GM18951 (cell line): Measurements from ENCODE around the gene DIPK1A.

Source experiments
- POLR2A ChIP-seq: IDR thresholded peaks from 4 replicates; pipeline ENCODE4 v1.6.1; 2011; ENCODE audit warnings: mild to moderate bottlenecking; ENCODE audit not compliant: insufficient read length, insufficient read depth; ENCODE audit errors: extremely low read depth
- in situ Hi-C: fragments of 300-500 bp; cut with MboI; formaldehyde crosslinking; loops from one replicate; pipeline ENCODE4 v1.12.0; 2022; ENCODE audit warnings: low sequenced_read_pairs, mixed read lengths, inconsistent platforms; ENCODE audit not compliant: unreplicated experiment

Gene DIPK1A

DNA sequence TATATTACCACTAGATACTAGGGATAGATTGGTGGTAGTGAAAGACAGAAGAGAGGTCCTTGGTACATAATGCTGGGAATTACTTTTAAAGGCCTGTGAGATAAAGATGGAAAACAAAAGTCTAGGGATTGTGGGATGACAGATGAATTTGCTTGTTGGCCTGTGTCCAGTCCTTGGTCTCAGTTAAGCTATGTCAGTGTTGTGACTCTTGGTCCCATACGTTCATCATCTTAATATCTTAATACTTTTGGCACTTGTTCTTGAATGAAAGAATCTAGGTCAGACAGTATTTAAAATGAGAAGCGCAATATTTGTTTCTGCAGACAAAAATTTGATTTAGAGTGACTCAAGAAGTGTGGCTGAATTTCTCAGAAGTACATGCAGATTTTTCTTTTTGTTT lies 121.8 kb downstream of the DIPK1A start:
- no peak for TF ChIP-seq POLR2A
- in situ Hi-C loops: no loop called here

DNA sequence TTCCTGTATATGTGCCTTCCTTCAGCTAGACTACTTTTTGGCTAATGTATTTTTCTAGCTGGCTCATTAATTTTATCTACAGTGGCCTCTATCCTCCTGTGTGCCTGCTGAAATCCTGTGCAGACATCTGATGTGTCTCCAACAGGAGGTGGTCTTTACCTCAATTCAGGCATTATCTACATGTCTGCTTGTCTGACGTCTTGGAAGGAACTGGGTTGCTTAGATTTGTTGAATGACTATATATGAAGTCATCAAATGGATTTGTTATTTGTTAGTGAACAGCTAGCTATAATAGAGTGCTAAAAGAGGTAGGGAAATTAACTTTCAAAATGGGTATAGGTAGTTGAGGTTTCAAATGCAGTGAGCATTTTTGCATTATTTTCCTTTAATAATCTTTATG lies 122.7 kb downstream of the DIPK1A start:
- in situ Hi-C loops: no loop called here

DNA sequence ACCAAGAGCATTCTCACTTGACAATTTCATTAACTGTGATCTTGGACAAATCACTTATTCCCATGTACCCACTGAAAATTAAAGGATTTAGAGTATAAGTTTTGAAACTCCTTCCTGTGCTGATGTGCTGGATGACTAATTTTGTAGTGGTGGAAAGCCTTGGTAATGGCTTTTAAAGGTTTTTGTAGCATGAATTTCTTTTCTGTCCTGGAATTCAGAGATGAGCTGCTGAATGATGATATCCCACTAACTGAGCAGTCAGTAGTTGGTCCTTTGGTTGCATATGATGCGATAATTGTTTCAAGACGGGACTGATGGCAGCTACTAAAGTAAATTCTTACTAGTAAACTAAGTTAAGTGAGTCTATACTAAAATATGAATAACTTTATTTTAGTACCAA lies 124.2 kb downstream of the DIPK1A start:
- in situ Hi-C loops: no loop called here
- TF ChIP-seq POLR2A: no peak

More for the DNA sequence above, 122.7 kb downstream of the DIPK1A start:
- TF ChIP-seq POLR2A: no peak

DNA sequence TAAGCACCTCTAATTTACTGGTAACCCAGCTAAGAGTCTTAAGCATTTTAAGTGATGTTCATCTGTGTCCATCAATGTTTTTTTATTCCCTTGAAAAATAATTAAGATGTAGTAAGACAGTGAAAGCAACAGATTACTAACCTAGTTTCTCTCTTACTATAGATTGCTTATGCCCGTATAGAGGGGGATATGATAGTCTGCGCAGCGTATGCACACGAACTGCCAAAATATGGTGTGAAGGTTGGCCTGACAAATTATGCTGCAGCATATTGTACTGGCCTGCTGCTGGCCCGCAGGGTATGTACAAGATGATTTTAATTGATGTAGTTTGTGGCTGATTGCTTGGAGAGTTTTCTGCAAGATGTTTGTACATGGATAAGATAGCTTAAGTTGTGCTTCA lies 126.6 kb downstream of the DIPK1A start:
- no peak for TF ChIP-seq POLR2A
- in situ Hi-C loops: no loop called here

DNA sequence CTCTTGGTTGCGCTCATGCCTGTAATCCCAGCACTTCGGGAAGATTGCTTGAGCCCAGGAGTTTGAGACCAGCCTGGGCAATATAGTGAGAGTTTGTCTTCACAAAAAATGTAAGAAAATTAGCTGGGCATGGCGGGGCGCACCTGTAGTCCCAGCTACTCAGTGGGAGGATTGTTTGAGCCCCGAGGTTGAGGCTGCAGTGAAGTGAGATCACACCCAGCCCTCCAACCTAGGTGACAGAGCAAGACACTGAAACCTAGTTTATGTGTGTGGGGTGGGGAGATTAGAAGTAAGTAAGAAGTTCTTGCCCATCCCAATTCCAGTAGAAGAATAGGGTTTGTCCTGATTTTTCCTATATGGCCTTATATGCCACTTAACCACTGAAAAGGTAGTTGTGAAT lies 127.4 kb downstream of the DIPK1A start:
- in situ Hi-C loops: no loop called here
- no peak for TF ChIP-seq POLR2A

DNA sequence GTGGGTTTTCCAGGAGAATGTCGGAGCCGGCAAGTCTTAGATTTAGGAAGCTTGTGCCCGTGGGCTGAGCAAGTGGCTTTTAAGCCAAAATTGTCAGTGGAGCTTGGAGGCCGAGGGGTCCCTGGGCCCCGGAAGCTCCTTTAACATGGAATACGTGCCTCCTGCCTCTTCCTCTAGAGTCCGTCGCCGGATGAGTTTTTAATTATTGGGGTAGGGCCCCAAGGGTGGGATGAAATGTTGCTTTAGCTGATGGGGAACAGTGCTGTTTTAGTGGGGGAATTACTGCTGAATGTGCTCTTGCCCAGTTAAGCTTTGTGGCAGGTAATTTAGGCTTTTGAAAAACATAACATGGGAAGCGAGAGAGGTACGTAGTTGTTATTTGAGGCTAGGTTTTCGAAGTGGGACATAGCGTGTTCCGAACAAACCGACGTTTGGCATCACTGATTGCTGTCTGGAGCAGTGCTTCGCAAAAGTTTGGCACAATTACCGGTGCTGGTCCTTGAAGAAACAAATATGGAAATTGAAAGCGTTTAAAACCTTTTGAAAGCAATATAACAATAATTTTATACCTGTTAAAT lies 128.6 kb downstream of the DIPK1A start:
- in situ Hi-C loops: no loop called here
- no peak for TF ChIP-seq POLR2A

DNA sequence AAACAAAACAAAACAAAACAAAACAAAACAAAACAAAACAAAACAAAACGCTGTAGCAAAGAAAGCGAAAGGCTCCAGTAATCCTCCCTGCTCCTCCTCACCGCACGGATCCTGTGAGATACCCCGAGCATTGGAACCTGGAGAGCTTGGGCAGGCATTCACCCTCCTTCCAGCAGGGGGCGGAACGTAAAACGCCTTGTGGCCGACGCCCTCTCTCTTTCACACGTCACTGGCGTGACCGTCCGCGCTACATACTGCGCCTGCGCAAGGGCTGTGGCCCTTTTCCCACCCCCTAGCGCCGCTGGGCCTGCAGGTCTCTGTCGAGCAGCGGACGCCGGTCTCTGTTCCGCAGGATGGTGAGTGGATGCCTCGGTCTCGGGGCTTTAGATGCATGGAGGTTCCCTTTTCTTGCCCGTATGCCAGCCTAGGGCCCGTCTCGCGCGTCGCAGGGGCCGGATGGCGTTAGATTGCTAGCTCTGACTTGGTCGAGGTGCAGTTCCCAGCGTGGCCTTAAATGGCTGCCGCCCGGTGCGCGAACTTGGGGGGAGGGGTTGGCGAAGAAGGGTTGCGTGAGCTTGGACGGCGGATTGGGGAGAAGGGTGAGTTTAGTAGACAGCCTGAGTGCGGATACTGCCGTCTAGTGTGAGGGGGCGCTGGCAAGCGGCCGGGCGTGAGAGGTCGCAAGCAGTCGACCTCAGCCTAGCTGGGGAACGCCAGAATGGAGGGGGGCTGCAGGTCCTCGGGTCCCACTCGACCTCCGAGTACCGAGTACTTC lies 129.3 kb downstream of the DIPK1A start, which contains the start of gene RPL5:
RPL5 (plus strand) TSS at position 279 of the 775 bp plus-strand sequence; CDS start at position 354, 75 bp downstream.
- in situ Hi-C loops: no loop called here
- peak; percentile 99 for TF ChIP-seq POLR2A

DNA sequence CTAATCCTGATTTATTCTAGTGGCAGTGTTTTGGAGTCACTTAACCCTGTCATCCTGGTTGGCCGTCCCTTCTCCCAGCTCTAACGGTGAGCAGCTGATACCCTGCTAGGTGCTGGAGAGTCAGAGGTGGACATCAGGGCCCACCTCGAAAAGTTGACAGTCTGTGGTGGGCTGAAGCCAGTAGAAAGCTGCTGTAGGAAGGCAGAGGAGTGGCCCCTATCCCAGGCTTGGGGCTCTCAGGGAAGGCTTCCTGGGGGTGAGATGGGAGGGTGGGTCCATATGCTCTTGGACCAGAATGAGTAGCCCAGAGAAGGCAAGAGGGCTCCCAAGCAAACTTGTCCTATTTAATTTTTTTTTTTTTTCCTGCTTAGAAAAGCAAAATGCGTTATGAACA lies 129.9 kb downstream of the DIPK1A start:
- TF ChIP-seq POLR2A: no peak
- in situ Hi-C loops: no loop called here

DNA sequence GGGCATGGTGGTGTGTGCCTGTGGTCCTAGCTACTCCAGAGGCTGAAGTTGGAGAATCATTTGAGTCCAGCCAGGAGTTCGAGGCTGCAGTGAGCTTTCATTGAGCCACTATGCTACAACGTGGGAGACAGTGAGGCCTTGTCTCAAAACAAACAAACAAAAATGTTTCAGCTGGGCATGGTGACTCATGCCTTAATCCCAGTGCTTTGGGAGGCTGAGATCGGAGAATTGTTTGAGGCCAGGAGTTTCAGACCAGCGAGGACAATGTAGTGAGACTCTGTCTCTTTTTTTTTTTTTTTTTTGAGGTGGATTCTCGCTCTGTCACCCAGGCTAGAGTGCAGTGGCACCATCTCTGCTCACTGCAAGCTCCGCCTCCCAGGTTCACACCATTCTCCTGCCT lies 134.5 kb downstream of the DIPK1A start:
- in situ Hi-C loops: no loop called here
- no peak for TF ChIP-seq POLR2A

DNA sequence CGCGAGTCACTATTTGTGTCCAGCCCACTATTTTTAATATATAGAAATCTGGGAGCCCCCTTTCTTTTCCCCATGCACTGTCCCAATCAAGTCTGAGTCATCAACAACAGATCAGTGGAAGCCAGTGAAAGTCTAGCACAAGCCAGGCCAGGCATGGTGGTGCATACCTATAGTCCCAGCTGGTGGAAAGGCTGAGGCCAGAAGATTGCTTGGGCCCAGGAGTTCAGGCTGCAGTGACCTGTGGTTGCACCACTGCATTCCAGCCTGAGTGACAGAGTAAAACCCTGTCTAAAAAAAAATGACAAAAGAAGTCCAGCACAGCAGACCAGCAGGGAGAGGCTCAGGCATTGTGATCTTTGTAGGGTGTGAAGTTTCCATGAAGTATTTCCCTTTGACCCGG lies 138.4 kb downstream of the DIPK1A start:
- no peak for TF ChIP-seq POLR2A
- in situ Hi-C loops: no loop called here

DNA sequence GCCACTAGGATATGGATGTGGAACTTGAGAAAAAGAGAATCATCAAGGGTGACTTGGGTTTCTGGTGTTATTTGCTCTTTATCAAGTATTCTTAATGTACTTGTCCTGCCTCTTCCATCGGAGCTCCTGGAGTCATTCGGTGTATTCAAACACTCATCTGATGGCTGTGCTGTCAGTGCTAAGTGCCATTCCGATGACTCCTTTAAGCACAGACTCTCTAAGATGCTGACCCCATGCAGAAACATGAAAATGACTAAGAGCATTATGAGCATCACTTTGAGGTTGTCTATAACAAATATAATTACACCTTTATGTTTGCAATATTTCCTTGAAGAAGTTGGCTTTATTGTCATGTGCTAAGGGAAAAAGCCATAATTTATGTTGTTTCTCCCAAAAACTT lies 140.7 kb downstream of the DIPK1A start:
- TF ChIP-seq POLR2A: no peak
- in situ Hi-C loops: no loop called here

DNA sequence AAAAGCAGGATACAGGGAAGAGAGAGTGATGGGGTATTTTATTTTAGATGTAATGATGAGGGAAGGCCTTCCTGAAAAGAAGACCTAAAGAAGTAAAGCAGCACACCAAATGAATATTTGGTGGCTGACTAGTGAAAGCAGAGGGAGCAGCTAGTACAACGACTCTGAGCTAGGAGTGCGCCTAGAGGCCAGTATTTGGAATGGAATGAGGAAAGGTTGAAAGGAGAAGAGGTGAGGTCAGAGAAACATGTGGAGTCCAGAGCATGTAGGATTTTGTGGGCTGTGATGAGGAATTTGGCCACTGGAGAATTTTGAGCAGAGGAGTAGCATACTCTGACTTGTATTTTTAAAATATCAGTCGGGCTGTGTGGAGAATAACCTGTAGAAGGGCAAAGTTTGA lies 141.2 kb downstream of the DIPK1A start:
- in situ Hi-C loops: no loop called here
- no peak for TF ChIP-seq POLR2A

DNA sequence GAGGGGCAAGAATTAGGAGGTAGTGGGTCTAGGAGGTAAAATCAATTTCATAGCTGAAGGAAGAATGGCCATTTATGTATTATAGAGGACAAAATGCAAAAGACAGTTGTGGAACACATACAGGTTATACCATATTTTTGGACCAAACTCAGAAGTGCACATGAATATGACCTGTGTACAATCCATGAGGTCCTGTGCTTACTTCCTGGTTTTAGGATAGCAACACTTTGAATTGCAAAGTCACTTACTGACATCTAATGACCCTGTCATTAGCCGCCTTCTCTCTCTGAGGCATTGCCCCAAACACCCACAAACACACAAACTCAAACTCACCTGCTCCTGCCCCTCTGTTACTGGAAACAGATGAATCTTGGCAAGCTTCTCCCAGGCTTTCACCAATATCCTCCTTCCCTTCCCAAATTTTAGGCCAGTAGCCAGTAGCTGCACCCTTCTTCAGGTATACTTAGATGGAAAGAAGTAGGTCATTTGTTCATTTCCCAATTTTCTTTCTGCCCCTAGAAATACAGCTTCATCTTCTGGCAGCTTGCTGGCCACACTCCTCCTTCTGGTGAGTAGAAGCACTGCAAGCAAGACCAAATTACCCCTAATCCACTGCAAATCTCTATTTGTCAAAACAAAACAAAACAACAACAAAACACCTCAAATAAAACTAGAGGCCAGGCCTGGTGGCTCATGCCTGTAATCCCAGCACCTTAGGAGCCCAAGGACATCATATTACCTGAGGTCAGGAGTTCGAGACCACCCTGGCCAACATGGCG lies 143.1 kb downstream of the DIPK1A start:
- TF ChIP-seq POLR2A: no peak
- in situ Hi-C loops: no loop called here

DNA sequence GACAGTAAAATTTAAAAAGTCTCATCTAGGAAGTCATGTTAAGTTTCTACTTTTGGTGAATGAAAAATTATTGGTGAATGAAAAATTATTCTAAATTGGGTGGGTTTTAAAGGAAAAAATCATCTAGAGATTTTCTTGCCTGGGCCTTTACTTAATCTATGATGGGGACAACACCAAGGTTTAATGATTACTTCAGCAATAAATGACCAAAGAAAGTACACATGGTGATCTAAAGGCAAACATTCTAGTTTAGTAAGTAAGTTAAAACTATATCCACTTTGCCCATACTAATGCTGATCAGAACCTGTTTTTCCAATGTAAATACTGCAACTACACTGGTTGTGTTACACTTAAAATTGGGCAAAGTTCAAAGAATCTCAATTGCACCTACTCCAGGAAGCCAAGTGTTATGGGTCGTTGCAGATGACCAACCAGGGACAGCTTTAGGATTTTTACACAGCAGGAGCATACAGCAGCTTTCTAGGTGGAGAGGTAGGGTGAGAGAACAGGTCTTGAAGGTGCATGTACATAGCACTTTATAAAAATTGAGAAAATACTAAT lies 144.0 kb downstream of the DIPK1A start:
- in situ Hi-C loops: no loop called here
- TF ChIP-seq POLR2A: no peak

DNA sequence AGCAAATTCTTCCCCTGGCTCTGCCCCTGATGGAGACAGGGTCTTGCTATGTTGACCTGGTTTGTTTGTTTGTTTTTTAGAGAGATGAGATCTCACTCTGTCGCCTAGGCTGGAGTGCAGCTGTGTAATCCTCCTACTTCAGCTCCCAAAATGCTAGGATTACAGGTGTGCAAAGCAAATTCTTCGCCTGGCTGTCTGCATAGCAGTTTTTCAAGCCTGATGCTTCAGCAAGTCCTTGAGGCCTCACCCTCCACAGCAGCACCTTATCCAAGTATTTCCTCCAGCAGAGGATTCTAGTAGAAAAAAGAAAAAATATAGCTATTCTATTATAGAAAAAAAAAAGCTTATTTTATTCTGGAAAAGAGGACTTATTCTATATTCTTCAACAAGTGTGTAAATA lies 144.5 kb downstream of the DIPK1A start:
- no peak for TF ChIP-seq POLR2A
- in situ Hi-C loops: no loop called here
